ENCODE results near the gene MMEL1.
"Not testable (repeated sequence)": the region's sequence is repeated elsewhere in the genome, so short reads cannot be mapped to it uniquely, and the experiment has no call there.

Gene MMEL1

GRCh38 chr1:2632561-2633361 lies at the start of gene MMEL1:
TSS of gene MMEL1 (minus strand) at chr1:2633016. CDS start at chr1:2629484, 3,532 bp downstream.
- DNase-seq, result no peak

- not testable (repeated sequence) for DNase-seq
Measured at GRCh38 chr1:2676726-2677125, 43.9 kb upstream of the MMEL1 start.

- DNase-seq, result not testable (repeated sequence)
Measured at GRCh38 chr1:2671656-2672055, 38.8 kb upstream of the MMEL1 start.

DNA sequence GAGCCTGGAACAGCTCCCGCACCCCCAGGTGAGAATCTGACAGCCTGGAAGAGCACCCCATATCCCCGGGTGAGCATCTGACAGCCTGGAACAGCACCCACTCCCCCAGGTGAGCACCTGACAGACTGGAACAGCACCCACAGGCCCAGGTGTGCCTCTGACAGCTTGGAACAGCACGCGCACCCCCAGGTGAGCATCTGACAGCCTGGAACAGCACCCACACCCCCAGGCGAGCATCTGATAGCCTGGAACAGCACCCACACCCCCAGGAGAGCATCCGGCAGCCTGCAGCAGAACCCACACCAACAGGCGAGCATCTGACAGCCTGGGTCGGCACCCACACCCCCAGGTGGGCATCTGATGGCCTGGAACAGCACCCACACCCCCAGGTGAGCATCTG lies 27.0 kb upstream of the MMEL1 start:
- peak; percentile 1 for DNase-seq

- not testable (repeated sequence) for DNase-seq
Measured at GRCh38 chr1:2657909-2658308, 25.1 kb upstream of the MMEL1 start.

GRCh38 chr1:2657124-2657523 lies 24.3 kb upstream of the MMEL1 start:
- not testable (repeated sequence) for DNase-seq

GRCh38 chr1:2655598-2656434 lies 23.0 kb upstream of the MMEL1 start:
- peak; percentile 7 for DNase-seq

DNA sequence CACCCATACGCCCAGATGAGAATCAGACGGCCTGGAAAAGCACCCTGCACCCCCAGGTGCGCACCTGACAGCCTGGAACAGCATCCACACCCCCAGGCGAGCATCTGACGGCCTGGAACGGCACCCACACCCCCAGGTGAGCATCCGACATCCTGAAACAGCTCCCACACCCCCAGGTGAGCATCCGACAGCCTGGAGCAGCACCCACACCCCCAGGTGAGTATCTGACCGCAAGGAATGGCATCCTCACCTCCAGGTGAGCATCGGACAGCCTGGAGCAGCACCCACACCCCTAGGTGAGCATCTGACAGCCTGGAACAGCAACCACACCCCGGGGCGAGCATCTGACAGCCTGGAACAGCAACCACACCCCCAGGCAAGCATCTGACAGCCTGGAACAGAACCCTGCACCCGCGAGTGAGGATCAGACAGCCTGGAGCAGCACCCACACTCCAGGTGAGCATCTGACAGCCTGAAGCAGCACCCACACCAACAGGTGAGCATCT lies 21.7 kb upstream of the MMEL1 start:
- peak; percentile 11 for DNase-seq

- peak; percentile 29 for DNase-seq
Measured at GRCh38 chr1:2653741-2654442, 21.1 kb upstream of the MMEL1 start.

- DNase-seq, result peak; percentile 6
Measured at GRCh38 chr1:2652926-2653571, 20.2 kb upstream of the MMEL1 start.

DNA sequence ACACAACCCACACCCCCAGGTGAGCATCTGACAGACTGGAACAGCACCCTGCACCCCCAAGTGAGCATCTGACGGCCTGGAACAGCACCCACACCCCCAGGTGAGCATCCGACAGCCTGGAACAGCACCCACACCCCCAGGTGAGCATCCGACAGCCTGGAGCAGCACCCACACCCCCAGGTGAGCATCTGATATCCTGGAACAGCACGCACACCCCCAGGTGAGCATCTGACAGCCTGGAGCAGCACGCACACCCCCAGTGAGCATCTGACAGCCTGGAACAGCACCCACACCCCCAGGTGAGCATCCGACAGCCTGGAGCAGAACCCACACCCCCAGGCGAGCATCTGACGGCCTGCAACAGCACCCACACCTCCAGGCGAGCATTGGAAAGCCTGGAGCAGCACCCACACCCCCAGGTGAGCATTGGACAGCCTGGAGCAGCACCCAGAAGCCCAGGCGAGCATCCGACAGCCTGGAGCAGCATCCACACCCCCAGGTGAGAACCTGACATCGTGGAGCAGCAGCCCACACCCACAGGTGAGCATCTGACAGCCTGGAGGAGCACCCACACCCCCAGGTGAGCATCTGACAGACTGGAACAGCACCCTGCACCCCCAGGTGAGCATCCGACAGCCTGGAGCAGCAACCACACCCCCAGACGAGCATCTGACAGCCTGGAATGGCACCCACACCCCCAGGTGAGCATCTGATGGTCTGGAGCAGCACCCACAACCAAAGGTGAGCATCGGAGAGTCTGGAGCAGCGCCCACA lies 19.5 kb upstream of the MMEL1 start:
- DNase-seq, result peak; percentile 2

DNA sequence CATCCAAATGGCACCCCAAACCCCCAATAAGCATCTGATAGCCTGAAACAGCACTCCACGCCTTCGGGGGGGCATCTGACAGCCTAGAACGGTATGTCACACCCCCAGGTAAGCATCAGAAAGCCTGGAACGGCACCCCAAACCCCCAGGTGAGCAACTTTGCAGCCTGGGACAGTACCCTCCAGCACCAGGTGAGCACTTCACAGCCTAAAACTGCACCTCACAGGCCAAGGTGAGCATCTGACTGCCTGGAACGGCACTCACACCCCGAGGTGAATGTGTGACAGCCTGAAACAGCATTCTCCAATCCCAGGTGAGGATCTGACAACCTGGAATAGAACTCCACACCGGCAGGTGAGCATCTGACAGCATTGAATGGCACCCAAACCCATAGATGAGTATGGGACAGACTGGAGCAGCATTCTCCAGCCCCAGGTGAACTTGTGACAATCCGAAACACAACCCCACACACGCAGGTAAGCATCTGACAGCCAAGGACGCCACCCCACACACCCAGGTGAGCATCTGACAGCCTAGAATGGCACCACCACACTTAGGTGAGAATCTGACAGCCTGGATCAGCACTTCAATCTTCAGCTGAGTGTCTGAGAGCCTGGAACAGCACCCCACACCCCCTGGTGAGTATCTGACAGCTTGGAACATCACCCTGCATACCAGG lies 18.3 kb upstream of the MMEL1 start:
- DNase-seq, result peak; percentile 0

DNA sequence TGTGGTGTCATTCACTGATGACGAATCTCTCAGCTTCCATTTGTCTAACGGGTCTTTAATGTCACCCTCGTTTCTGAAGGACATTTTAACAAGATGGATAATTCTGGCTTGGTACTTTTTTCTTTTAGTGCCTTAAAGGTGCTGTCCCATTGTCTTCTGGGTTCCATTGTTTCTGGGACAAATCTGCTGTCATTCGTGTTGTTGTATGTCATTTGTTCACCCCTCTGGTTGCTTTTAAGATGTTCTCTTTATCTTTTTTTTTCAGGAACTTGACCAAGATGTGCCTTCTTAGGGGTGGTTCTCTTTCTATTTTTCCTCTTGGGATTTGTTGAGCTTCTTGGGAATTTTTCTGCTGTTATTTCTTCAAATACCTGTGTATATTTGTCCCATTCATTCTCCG lies 14.0 kb upstream of the MMEL1 start:
- no peak for DNase-seq

GRCh38 chr1:2645776-2646175 lies 13.0 kb upstream of the MMEL1 start:
- DNase-seq, result peak; percentile 0

GRCh38 chr1:2645143-2645542 lies 12.3 kb upstream of the MMEL1 start:
- DNase-seq, result peak; percentile 1

DNA sequence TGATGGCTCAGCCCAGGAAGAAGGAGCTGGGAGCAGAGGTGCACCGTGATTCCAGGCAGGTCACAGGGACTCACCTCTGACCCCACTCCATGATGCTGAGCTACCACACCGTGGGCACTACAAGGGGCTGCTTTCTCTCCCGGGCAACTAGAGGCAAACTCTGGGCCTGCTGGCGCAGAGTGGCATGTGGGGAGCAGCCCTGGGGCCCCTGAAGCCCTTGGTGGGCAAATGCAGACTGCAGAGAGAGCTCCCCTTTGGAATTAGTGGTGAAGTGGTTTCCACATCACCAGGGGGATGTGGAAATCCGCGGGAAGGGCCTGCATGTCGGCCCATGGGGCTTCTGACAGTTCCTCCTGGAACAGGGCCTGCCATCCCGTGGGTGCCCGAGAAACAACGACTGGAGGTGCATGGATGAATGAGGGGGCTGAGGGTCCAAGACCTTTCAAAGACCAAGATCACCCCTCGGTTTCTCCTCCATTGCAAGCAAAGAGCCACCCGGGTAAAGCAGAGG lies 11.8 kb upstream of the MMEL1 start:
- DNase-seq, result no peak

DNA sequence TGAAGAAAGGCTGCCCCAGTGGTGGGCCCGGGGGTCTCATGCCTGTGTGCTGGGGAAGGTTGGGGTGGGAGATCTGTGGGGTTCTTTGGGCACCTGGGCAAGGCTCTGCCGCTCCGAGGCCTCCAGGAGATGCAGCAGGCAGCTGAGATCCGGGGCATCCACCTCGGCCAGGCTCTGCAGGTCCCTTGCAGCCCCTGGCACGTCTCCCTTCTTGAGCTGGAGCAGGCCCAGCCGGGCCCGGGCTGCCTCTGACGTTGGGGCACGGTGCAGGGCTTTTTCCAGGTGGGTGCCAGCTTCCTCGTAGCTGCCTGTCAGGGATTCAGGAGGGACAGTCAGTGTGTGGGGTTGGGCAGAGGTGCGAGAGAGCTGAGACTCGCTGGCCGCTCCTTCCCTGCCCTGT lies 11.4 kb upstream of the MMEL1 start:
- no peak for DNase-seq

DNA sequence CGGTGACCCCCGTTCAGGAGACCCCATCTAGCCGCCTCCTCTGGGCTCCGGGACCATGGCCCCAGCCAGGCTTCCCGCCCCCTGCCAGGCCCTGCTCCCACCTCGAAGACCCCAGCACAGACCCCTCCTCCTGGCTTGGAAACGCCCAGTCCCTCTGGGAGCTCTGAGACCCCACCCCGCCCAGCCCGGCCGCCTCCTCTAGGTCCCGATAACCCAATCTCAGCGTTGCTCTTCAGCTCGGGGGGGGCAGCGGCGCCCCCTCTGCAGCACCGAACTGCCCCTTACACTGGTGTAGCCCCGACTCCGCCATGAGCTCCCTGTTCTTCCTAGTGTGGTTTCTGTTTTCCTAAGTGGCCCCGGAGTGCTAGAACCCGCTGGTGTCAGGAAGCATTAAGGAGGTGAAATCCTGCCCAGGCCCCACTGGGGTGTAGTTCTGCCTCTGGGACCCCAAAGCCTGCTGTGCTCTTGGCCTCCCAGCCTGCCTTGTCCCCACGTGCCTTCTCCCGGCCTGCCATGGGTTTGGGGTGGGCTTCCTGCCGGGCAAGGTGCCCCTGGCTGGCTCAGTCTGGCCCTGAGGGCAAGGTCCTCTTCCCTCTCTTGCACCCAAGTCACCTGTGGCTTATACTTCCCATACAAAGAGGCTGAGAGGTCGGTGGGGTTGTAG lies 10.7 kb upstream of the MMEL1 start:
- DNase-seq, result peak; percentile 0

DNA sequence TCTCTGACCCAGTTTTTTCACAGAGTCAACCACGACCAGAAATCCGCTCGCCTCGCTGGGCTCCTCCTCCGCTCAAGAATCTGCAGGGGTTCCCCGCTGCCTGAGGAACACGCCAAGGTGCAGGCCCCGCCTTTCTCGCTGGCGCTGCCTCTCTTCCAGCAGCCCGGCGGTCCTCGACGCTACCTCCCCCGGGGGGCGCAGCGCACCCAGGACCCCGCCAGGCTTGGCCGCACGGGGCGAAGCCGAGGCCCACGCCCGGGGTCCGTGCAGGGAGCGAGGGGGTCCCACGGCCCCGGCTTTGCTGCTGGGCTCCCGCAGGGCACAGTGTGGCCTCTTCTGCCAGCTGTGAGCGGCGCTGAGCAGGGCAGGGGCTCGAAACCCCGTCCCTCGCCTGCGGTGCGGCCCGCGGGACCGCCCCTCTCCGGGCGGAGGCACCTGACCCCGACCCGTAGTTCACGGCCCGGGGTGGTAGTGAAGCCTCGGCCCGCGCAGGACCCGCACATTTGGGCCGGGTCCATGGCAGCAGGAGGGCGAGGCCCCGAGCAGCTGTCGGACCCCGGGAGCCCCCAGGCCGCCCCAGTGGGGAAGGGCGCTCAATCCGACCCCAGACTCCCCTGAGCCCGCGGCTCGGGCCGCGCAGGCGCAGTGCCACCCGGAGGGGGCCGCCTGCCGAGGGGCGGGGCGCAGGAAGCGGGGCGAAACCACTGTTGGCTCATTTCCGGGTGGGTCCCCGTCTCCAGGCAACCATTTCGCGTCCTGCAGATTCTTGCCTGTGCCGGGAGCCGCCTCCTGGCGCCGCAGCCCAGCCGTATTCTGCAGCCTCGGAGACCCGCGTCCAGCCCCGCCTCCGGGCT lies 10.0 kb upstream of the MMEL1 start:
- DNase-seq, result peak; percentile 96
